KMS-11 (cell line): Measurements from ENCODE around the gene AMIGO3.
"Not testable (repeated sequence)": the region's sequence is repeated elsewhere in the genome, so short reads cannot be mapped to it uniquely, and the experiment has no call there.

Experiments
- H2AFZ ChIP-seq: fragments of 200-600 bp; sonication (generic); 2 replicates; pipeline ENCODE4 v1.6.1; 2016; ENCODE audit warnings: antibody characterized with exemption, mixed run types, low read depth
- H3K27ac ChIP-seq: fragments of 200-600 bp; sonication (generic); 2 replicates; pipeline ENCODE4 v1.6.1; 2016; ENCODE audit warnings: mild to moderate bottlenecking, mixed run types
- H3K27me3 ChIP-seq: fragments of 200-600 bp; sonication (generic); 2 replicates; pipeline ENCODE4 v1.6.1; 2017; ENCODE audit warnings: mild to moderate bottlenecking, low read depth, mixed run types, moderate library complexity; ENCODE audit not compliant: insufficient read depth
- H3K36me3 ChIP-seq: fragments of 200-600 bp; sonication (generic); 2 replicates; pipeline ENCODE4 v1.6.1; 2017; ENCODE audit warnings: mild to moderate bottlenecking, mixed run types; ENCODE audit not compliant: insufficient read depth
- H3K4me1 ChIP-seq: fragments of 200-600 bp; sonication (generic); 2 replicates; pipeline ENCODE4 v1.6.1; 2016; ENCODE audit warnings: mild to moderate bottlenecking, low read depth, mixed run types; ENCODE audit not compliant: poor library complexity, severe bottlenecking
- H3K4me2 ChIP-seq: fragments of 200-600 bp; sonication (generic); 2 replicates; pipeline ENCODE4 v1.7.0; 2016; ENCODE audit warnings: mild to moderate bottlenecking, mixed run types
- H3K4me3 ChIP-seq: fragments of 200-600 bp; sonication (generic); IDR thresholded peaks from 2 replicates; pipeline ENCODE4 v1.6.1; 2017; ENCODE audit warnings: low read depth, low read length, mixed read lengths; ENCODE audit not compliant: insufficient read depth
- H3K79me2 ChIP-seq: fragments of 200-600 bp; sonication (generic); 2 replicates; pipeline ENCODE4 v1.6.1; 2016; ENCODE audit warnings: low read depth, mixed run types; ENCODE audit not compliant: insufficient read depth
- H3K9ac ChIP-seq: fragments of 200-600 bp; sonication (generic); 2 replicates; pipeline ENCODE4 v1.6.1; 2016; ENCODE audit warnings: mild to moderate bottlenecking, mixed run types
- H4K20me1 ChIP-seq: fragments of 200-600 bp; sonication (generic); 2 replicates; pipeline ENCODE4 v1.6.1; 2016; ENCODE audit warnings: mild to moderate bottlenecking, mixed run types; ENCODE audit not compliant: insufficient read depth
- CTCF ChIP-seq: fragments of 200-600 bp; sonication (generic); conservative IDR thresholded peaks from 2 replicates; pipeline ENCODE4 v1.6.1; 2017; ENCODE audit warnings: low read depth, mild to moderate bottlenecking, antibody characterized with exemption, low read length, moderate library complexity, mixed read lengths

Gene AMIGO3

GRCh38 chr3:49750056-49750455 lies 30.6 kb upstream of the AMIGO3 start:
- no peak overlapping the region for H2AFZ ChIP-seq
- H3K79me2 ChIP-seq, result peaks cover 6% of the 10 kb centered on the region; the same call in 1 of the 2 replicates
- no peak overlapping the region for H3K9ac ChIP-seq
- no peak overlapping the region for H3K4me2 ChIP-seq
- no peak overlapping the region for H3K27ac ChIP-seq
- H3K4me1 ChIP-seq, result peaks cover 14% of the 10 kb centered on the region
- TF ChIP-seq CTCF, result no peak
- H3K36me3 ChIP-seq, result no peaks in the 10 kb centered on the region
- no peaks in the 10 kb centered on the region for H3K27me3 ChIP-seq
- H4K20me1 ChIP-seq, result no peaks in the 10 kb centered on the region
- H3K4me3 ChIP-seq, result no peak overlapping the region

- not testable (repeated sequence) for H3K4me2 ChIP-seq, H3K4me3 ChIP-seq, H3K27me3 ChIP-seq, H3K36me3 ChIP-seq, H3K27ac ChIP-seq, H3K79me2 ChIP-seq, H4K20me1 ChIP-seq, H3K9ac ChIP-seq, H2AFZ ChIP-seq
- peaks cover 10% of the 10 kb centered on the region for H3K4me1 ChIP-seq
Observed at GRCh38 chr3:49748874-49749273, 29.4 kb upstream of the AMIGO3 start.

- Histone ChIP-seq H3K4me2 (no peak overlapping the region), H3K79me2 (peaks cover under 1% of the 10 kb centered on the region; the same call in 1 of the 2 replicates), H4K20me1 (no peaks in the 10 kb centered on the region), H3K9ac (no peak overlapping the region), H3K27me3 (no peaks in the 10 kb centered on the region), H3K4me1 (peaks cover 2% of the 10 kb centered on the region), H3K27ac (no peak overlapping the region), H2AFZ (no peak overlapping the region), H3K4me3 (no peak overlapping the region), H3K36me3 (no peaks in the 10 kb centered on the region)
- no peak for TF ChIP-seq CTCF
Observed at GRCh38 chr3:49747792-49748480, 28.5 kb upstream of the AMIGO3 start.

- no peaks in the 10 kb centered on the region; the same call in 1 of the 2 replicates for H3K79me2 ChIP-seq
Observed at GRCh38 chr3:49745986-49746385, 26.5 kb upstream of the AMIGO3 start.

More at GRCh38 chr3:49745986-49746385, 26.5 kb upstream of the AMIGO3 start:
- Histone ChIP-seq H2AFZ (no peak overlapping the region), H3K4me2 (no peak overlapping the region), H3K4me3 (no peak overlapping the region), H3K9ac (no peak overlapping the region), H3K36me3 (no peaks in the 10 kb centered on the region), H4K20me1 (no peaks in the 10 kb centered on the region), H3K4me1 (no peaks in the 10 kb centered on the region), H3K27me3 (no peaks in the 10 kb centered on the region), H3K27ac (no peak overlapping the region)
- no peak for TF ChIP-seq CTCF
